Endothelial cell of umbilical vein (primary cell): ENCODE results near the gene ROCK2. TPM values are rescaled to one million over a fixed set of nuclear protein-coding genes. Genes with fewer than 3 reads are reported as not detected.

ENCODE experiments used
- BruUV-seq: library from RNA; stranded (reverse); fragments of 400-500 nt; replicated peaks from 2 replicates; lab custom pipeline; 2021; lab: Mats Ljungman, UMichigan
- CTCF ChIA-PET: fragments of 300-600, 350-600 bp; sonication (Branson Sonifier 250); formaldehyde crosslinking; loops from one replicate; lab custom pipeline; 2021; ENCODE audit warnings: antibody characterized with exemption, inconsistent platforms; lab: Charles Lee
- POLR2A ChIA-PET: fragments of 300-600, 350-600 bp; sonication (Branson Sonifier 250); formaldehyde crosslinking; loops from one replicate; lab custom pipeline; 2021; ENCODE audit warnings: antibody characterized with exemption, inconsistent platforms; lab: Charles Lee
- DNase-seq: peaks from one replicate; pipeline ENCODE4 v3.0.0-alpha.2; 2011; ENCODE audit warnings: low read depth, low spot score
- FAIRE-seq: peaks from 2 replicates; lab custom pipeline; 2011; peaks lifted over from hg19 to GRCh38; lab: Jason Lieb, UNC
- H2AFZ ChIP-seq: 2 replicates; pipeline ENCODE4 v1.6.0; 2012; ENCODE audit warnings: low read depth, low read length, control low read depth, inconsistent platforms
- H3K27ac ChIP-seq: 2 replicates; pipeline ENCODE4 v1.5.1; 2011; ENCODE audit warnings: low read depth, mild to moderate bottlenecking, control low read depth, low read length, moderate library complexity; ENCODE audit not compliant: insufficient read depth
- H3K27me3 ChIP-seq, 2 experiments: 2 replicates each; pipeline versions ENCODE4 v1.6.0 to v1.6.1; 2011; ENCODE audit warnings: low read length in 2 of 2, mixed read lengths in 1 of 2; ENCODE audit not compliant: control insufficient read depth in 2 of 2, insufficient read depth in 2 of 2
- H3K36me3 ChIP-seq, 2 experiments: 2 replicates in 1 of 2; 3 replicates in 1 of 2; pipeline ENCODE4 v1.5.1; 2011; ENCODE audit warnings: low read length in 2 of 2, mild to moderate bottlenecking in 1 of 2, moderate library complexity in 1 of 2; ENCODE audit not compliant: control insufficient read depth in 2 of 2, insufficient read depth in 2 of 2; ENCODE audit errors: extremely low read depth in 1 of 2
- H3K4me1 ChIP-seq: 3 replicates; pipeline ENCODE4 v1.5.1; 2011; ENCODE audit warnings: mild to moderate bottlenecking, low read length; ENCODE audit not compliant: control insufficient read depth, insufficient read depth; ENCODE audit errors: extremely low read depth
- H3K4me2 ChIP-seq: 2 replicates; pipeline ENCODE4 v1.6.1; 2011; ENCODE audit warnings: low read length, control low read depth, mixed read lengths; ENCODE audit not compliant: insufficient read depth
- H3K4me3 ChIP-seq, 3 experiments: fragments of 200-600 bp in 1 of 3; sonication (generic), shearing (Covaris generic) in 1 of 3; replicated peaks in 1 of 3; 2 replicates each; pipeline ENCODE4 v1.5.1; 2011 to 2016; ENCODE audit warnings: control low read depth in 3 of 3, low read length in 3 of 3, mild to moderate bottlenecking in 2 of 3, inconsistent platforms in 1 of 3, low read depth in 1 of 3, moderate library complexity in 1 of 3; ENCODE audit not compliant: insufficient read depth in 1 of 3
- H3K79me2 ChIP-seq: 2 replicates; pipeline ENCODE4 v1.6.0; 2012; ENCODE audit warnings: low read length, inconsistent platforms; ENCODE audit not compliant: control insufficient read depth, insufficient read depth
- H3K9ac ChIP-seq: replicated peaks from 2 replicates; pipeline ENCODE3; 2011; ENCODE audit warnings: low read length, control low read depth; ENCODE audit not compliant: insufficient read depth; ENCODE audit errors: extremely low read depth
- H3K9me1 ChIP-seq: replicated peaks from 3 replicates; pipeline ENCODE4 v1.6.0; 2011; ENCODE audit warnings: mild to moderate bottlenecking, low read length; ENCODE audit not compliant: control insufficient read depth, insufficient read depth; ENCODE audit errors: extremely low read depth
- H3K9me3 ChIP-seq: replicated peaks from 2 replicates; pipeline ENCODE4 v1.5.1; 2012; ENCODE audit warnings: low read length, inconsistent platforms; ENCODE audit not compliant: control insufficient read depth, insufficient read depth
- H4K20me1 ChIP-seq: replicated peaks from 2 replicates; pipeline ENCODE3; 2011; ENCODE audit warnings: mild to moderate bottlenecking, low read length; ENCODE audit not compliant: control insufficient read depth, insufficient read depth; ENCODE audit errors: extremely low read depth
- CTCF ChIP-seq, 2 donors: IDR thresholded peaks; 1 replicate in 1 of 2; 2 replicates in 1 of 2; pipeline ENCODE4 v1.5.1; 2011; ENCODE audit warnings: low read length in 2 of 2, mild to moderate bottlenecking in 2 of 2, moderate library complexity in 2 of 2, control low read depth in 1 of 2, inconsistent platforms in 1 of 2, low read depth in 1 of 2; ENCODE audit not compliant: insufficient read depth in 1 of 2; ENCODE audit errors: extremely low read depth in 1 of 2
- EZH2 ChIP-seq: IDR thresholded peaks from 2 replicates; pipeline ENCODE4 v1.6.1; 2012; ENCODE audit warnings: borderline replicate concordance, low read depth, mild to moderate bottlenecking, moderate library complexity, low read length, inconsistent platforms; ENCODE audit not compliant: severe bottlenecking
- FOS ChIP-seq: IDR thresholded peaks from 2 replicates; pipeline ENCODE4 v1.6.1; 2011; ENCODE audit warnings: mild to moderate bottlenecking, low read length, moderate library complexity, borderline replicate concordance; ENCODE audit not compliant: insufficient read depth
- JUN ChIP-seq: IDR thresholded peaks from 2 replicates; pipeline ENCODE4 v1.6.1; 2011; ENCODE audit warnings: borderline replicate concordance, low read depth; ENCODE audit not compliant: insufficient read length, insufficient read depth
- POLR2AphosphoS5 ChIP-seq: IDR thresholded peaks from 2 replicates; pipeline ENCODE4 v1.6.1; 2012; ENCODE audit warnings: low read depth, mild to moderate bottlenecking, control low read depth, low read length, moderate library complexity; ENCODE audit not compliant: insufficient read depth
- dilution Hi-C: fragments of 300-500 bp; cut with MboI; formaldehyde crosslinking; loops from one replicate; pipeline ENCODE4 v1.15.0; 2019; ENCODE audit warnings: low sequenced_read_pairs; ENCODE audit not compliant: extremely low pct_ligation_motif_present
- intact Hi-C: fragments of 100-400 bp; cut with micrococcal nuclease; formaldehyde crosslinking; loops from one replicate; pipeline ENCODE4 v1.10.0; 2022
- polyA plus RNA-seq, 4 experiments: library from polyadenylated mRNA; depleted of rRNA in 3 of 4; stranded (reverse) in 3 of 4; unstranded in 1 of 4; fragments of >200 nt; gene quantifications; 2 replicates each; pipeline versions ENCODE4 v1.2.1 to v1.2.3, GENCODE V29; 2011 to 2012; ENCODE audit warnings: missing spikeins in 1 of 4
- total RNA-seq: library from RNA; stranded (reverse); gene quantifications from 2 replicates; pipeline ENCODE4 v1.2.3, GENCODE V29; 2021
- TF ChIP-seq, protein P1 (sequence below): IDR thresholded peaks from 2 replicates; pipeline ENCODE4 v1.6.1; 2011; ENCODE audit not compliant: insufficient read depth, insufficient read length

ROCK2 gene
- total and polyA plus RNA-seq, 2 donors (not counting 3 experiments of a cell fraction or from before 2014, with no cell fraction given) = 5.2 to 56.5 TPM

GRCh38 chr2:11355194-11356053, 11.0 kb upstream of the ROCK2 start:
- dilution Hi-C loops = no loop called here
- Histone ChIP-seq H3K4me3 (no peak overlapping the region), H3K9ac (no peak overlapping the region), H3K79me2 (no peaks in the 10 kb centered on the region), H3K27me3 (peaks cover 0 to 4% of the 10 kb centered on the region in 2 experiments), H3K9me3 (no peaks in the 10 kb centered on the region), H4K20me1 (no peaks in the 10 kb centered on the region), H2AFZ (no peak overlapping the region), H3K4me2 (no peak overlapping the region), H3K36me3 (no peaks in the 10 kb centered on the region), H3K27ac (no peak overlapping the region), H3K4me1 (no peaks in the 10 kb centered on the region), H3K9me1 (no peaks in the 10 kb centered on the region)
- DNase-seq (no peak), FAIRE-seq (no peak)
- ChIA-PET POLR2A (interaction anchor here (0.7 kb wide), 1 partner anchor 10 kb away, joined by 3 read pairs; no protein-coding TSS in a partner anchor), CTCF (interaction anchor here (1.2 to 1.5 kb wide), 2 partner anchors 9 to 57 kb away, joined by 4 read pairs; no protein-coding TSS in a partner anchor)
- no TSS peak for BruUV-seq
- intact Hi-C loops = no loop called here
- TF ChIP-seq EZH2 (no peak), POLR2AphosphoS5 (no peak), FOS (no peak), JUN (no peak), CTCF (IDR thresholded peaks at IDR 0.05; ENCODE audit: extremely low read depth in 1 of 2, insufficient read depth in 1 of 2, low read depth in 1 of 2, low read length in 2 of 2) (no peak)
- TF ChIP-seq, protein P1, sequence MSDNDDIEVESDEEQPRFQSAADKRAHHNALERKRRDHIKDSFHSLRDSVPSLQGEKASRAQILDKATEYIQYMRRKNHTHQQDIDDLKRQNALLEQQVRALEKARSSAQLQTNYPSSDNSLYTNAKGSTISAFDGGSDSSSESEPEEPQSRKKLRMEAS = no peak
